GM21529 (cell line): Measurements from ENCODE around the gene ASGR2.
"Not testable (repeated sequence)": the region's sequence is repeated elsewhere in the genome, so short reads cannot be mapped to it uniquely, and the experiment has no call there.

Experiments used
- ATAC-seq: cut with Tn5 transposase; IDR thresholded peaks from one replicate; pipeline ENCODE4 v1.9.1; 2021; ENCODE audit not compliant: unreplicated experiment

ASGR2 gene

GRCh38 chr17:7100641-7101379 is 13.8 kb downstream of the ASGR2 start:
- not testable (repeated sequence) for ATAC-seq

GRCh38 chr17:7098802-7099459 is 15.7 kb downstream of the ASGR2 start:
- ATAC-seq, result no peak

- no peak for ATAC-seq
These were observed 16.7 kb downstream of the ASGR2 start for GRCh38 chr17:7097940-7098339.

- no peak for ATAC-seq
These were observed 19.0 kb downstream of the ASGR2 start for GRCh38 chr17:7095625-7096024.

- ATAC-seq, result no peak
These were observed 20.0 kb downstream of the ASGR2 start for GRCh38 chr17:7094652-7095019.

- not testable (repeated sequence) for ATAC-seq
These were observed 23.2 kb downstream of the ASGR2 start for GRCh38 chr17:7091311-7092005.

- ATAC-seq, result not testable (repeated sequence)
These were observed 25.1 kb downstream of the ASGR2 start for GRCh38 chr17:7089570-7089969.

- ATAC-seq, result not testable (repeated sequence)
These were observed 26.2 kb downstream of the ASGR2 start for GRCh38 chr17:7088442-7088841.

GRCh38 chr17:7084088-7084487 is 30.5 kb downstream of the ASGR2 start:
- ATAC-seq, result no peak

- no peak for ATAC-seq
These were observed 31.0 kb downstream of the ASGR2 start for GRCh38 chr17:7083592-7083991.

- no peak for ATAC-seq
These were observed 33.1 kb downstream of the ASGR2 start for GRCh38 chr17:7081341-7082062.

GRCh38 chr17:7080456-7081041 is 34.1 kb downstream of the ASGR2 start:
- no peak for ATAC-seq

- no peak for ATAC-seq
These were observed 34.8 kb downstream of the ASGR2 start, which contains the start of gene CLEC10A for GRCh38 chr17:7079581-7080455. TSS of gene CLEC10A (minus strand) at chr17:7080251. CDS start at chr17:7078812, 1,439 bp downstream.

- no peak for ATAC-seq
These were observed 35.9 kb downstream of the ASGR2 start for GRCh38 chr17:7078711-7079110.

GRCh38 chr17:7077911-7078546 is 36.6 kb downstream of the ASGR2 start:
- ATAC-seq, result no peak

- no peak for ATAC-seq
These were observed 39.7 kb downstream of the ASGR2 start for GRCh38 chr17:7074931-7075330.

- ATAC-seq, result no peak
These were observed 42.2 kb downstream of the ASGR2 start for GRCh38 chr17:7072406-7072805.

GRCh38 chr17:7070712-7071111 is 43.9 kb downstream of the ASGR2 start:
- no peak for ATAC-seq

GRCh38 chr17:7068268-7068667 is 46.4 kb downstream of the ASGR2 start:
- no peak for ATAC-seq
